ENCODE results near the gene ETV4. TPM values are rescaled to one million over a fixed set of nuclear protein-coding genes. Genes with fewer than 3 reads are reported as not detected.

ETV4 gene
- total RNA-seq, 4 donors from 2014 or later, result 0.22 TPM; not detected in 3

DNA sequence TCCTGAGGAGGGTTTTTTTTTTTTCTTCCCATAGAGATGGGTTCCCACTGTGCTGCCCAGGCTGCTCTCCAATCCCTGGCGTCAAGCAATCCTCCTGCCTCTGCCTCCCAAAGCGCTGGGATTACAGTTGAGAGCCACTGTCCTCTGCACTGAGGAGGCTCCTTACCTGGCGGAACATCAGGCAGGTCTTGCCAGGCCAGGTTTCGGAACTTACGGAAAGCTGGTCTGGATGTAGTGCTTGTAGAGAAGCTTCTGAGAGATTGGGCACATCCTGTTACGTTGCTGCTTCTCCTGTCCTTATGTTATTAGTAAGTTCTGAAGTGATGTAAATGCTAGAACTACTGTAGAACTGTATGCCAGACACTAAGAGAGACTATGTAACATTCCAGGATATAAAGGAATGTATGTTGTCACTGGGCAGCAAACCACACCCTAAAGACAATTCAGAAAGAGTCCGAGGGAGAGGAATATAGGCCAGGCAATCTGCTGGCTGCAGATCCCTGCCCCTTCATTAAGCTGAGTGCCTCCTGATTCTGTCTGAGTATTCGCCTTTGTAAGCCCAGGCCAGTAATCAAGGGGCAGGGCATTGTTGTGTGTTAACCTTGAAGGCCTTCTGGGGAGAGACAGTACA lies 21.1 kb downstream of the ETV4 start:
- TF ChIP-seq, protein P1, sequence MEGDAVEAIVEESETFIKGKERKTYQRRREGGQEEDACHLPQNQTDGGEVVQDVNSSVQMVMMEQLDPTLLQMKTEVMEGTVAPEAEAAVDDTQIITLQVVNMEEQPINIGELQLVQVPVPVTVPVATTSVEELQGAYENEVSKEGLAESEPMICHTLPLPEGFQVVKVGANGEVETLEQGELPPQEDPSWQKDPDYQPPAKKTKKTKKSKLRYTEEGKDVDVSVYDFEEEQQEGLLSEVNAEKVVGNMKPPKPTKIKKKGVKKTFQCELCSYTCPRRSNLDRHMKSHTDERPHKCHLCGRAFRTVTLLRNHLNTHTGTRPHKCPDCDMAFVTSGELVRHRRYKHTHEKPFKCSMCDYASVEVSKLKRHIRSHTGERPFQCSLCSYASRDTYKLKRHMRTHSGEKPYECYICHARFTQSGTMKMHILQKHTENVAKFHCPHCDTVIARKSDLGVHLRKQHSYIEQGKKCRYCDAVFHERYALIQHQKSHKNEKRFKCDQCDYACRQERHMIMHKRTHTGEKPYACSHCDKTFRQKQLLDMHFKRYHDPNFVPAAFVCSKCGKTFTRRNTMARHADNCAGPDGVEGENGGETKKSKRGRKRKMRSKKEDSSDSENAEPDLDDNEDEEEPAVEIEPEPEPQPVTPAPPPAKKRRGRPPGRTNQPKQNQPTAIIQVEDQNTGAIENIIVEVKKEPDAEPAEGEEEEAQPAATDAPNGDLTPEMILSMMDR (IDR thresholded peaks at IDR 0.05; ENCODE audit: low read depth), result no peak

DNA sequence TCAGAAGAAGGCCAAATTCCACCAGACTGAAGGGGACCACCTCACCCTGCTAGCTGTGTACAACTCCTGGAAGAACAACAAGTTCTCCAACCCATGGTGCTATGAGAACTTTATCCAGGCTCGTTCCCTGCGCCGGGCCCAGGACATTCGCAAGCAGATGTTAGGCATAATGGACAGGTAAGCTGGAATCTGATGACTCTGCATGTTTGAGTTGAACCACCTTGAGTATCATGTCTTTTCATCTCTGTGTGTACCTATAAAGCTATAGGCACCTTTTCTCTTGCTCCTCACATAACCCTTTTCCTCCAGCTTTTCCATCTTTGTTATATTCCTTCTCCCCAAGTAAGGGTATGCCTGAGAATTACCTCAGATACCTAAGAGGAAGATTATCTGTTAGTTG lies 24.8 kb downstream of the ETV4 start:
- TF ChIP-seq, protein P1 (IDR thresholded peaks at IDR 0.05; ENCODE audit: low read depth), result no peak

DNA sequence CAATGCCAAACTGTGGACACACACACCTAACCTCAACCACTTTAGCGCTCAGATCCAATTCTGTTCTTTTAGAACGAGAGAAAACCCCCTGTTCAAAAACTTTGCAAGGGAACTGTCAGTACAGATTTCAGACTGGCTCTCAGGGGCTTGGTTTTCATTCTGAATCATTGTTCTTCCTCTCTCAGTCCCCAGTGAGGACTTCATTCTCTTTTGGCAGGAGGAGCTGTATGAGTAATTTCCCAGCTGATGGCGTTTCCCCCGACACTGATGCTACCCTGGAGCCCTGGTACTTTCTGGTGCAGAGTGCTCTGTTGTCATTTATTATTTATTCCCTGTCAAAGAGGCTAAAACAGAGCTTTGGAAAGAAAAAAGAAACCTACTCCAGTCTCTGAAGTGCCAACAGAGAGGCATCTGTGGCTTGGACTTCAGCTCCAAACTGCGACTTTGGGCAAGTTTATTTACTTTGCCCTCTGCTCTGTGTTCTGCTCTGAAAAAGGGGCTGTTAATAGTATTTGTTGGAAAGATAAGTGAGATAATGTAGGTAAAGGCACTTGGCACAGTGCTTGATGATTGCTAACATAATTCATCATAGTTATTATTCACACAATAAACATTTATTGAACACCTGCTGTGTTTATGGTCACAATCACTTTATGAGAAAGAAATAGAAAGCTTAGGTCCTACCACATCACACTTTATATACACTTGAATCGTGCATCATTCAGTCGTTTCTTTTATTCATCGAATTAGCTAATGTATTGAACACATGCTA lies 28.3 kb downstream of the ETV4 start:
- TF ChIP-seq, protein P1 (IDR thresholded peaks at IDR 0.05; ENCODE audit: low read depth), result no peak

DNA sequence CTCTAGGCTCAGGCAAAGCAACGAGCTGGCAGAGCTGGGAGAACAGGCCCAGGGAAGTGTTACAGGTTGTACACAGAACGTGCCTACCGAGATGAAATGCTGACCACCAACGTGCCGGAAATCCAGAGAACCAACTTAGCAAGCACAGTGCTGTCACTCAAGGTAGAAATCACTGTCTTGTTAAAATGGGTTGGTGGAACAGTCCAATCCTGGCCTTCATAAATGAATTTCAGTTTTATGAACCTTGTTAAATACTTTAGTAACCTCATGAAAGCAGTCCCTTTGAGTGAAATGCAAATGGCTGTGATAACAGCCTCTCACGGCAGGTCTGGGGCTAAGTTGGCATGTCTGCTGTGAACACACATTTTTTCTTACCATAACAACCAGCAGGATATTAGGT lies 29.0 kb downstream of the ETV4 start:
- TF ChIP-seq, protein P1 (IDR thresholded peaks at IDR 0.05; ENCODE audit: low read depth), result no peak

DNA sequence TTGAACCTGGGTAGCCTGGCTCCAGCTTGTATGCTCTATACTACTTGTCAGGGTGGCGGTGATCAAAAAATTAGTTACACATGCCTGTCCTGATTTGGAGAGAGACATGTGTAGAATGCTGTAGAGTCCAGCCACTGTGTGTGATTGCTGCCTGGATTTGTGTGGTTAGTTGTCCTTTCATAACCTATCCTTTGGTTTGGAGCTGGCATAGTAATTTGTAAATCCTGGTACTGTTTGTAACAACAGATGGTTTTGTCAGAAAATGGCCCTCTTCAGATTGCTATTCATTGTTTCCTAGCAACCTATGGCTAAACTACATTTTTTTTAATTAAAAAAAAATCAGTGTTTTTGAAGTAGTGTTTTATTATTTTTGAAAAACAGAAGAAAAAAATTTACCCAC lies 30.5 kb downstream of the ETV4 start:
- TF ChIP-seq, protein P1 (IDR thresholded peaks at IDR 0.05; ENCODE audit: low read depth), result no peak

DNA sequence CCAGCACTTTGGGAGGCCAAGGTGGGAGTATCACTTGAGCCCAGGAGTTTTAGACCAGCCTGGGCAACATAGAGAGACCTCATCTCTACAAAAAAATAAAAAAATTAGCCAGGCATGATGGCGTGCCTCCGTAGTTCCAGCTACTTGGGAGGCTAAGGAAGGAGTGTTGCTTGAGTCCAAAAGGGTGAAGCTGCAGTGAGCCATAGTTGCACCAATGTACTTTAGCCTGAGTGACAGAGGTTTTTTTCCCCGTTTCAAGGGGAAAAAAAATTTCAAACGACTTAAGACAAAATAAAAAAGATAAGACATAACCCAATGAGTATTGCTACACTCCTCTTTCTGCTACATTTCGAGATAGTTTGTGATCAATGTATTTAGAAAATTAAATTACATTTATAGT lies 55.5 kb downstream of the ETV4 start:
- TF ChIP-seq, protein P1 (IDR thresholded peaks at IDR 0.05; ENCODE audit: low read depth), result no peak

DNA sequence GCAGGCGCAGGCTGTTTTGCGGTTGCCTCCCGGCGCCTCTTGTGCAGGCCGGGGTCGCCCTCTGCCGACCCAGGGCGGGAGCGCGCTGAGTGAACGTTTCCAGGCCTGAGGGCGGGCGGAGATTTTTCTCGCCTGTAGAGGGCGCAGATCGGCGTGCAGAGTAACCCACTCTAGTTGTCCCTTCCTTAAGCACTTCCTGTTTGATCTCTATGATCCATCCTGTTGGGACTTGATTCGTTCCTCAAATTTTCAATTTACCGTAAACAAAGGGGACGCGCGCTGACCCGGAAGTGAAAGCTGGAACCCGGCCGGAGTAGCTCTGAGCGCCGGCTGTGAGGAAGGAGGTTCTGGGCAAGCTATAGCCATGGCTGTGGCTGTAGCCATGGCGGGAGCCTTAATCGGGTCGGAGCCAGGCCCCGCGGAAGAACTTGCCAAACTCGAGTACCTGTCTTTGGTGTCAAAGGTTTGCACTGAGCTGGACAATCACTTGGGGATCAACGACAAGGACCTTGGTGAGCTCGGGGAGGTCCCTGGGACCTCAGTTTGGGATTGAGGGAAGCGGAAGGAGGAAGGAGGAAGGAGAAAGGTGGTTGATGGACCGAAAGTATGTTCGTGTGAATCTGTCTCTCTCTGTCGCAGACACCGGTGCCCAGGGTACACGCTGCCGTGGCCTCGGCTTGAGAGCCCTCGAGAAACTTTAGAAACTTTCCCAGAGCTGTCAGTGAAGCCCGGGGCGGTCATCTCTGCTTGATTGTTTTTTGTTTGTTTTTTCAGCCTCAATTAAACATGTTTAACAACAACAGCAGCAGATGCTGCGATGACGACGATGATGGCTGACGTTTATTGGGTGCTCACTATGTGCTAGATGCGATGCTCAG lies 62.2 kb downstream of the ETV4 start, which contains the start of gene DHX8:
DHX8 (plus strand) TSS at position 302 of the 878 bp plus-strand sequence; CDS start at position 365, 63 bp downstream.
- TF ChIP-seq, protein P1 (IDR thresholded peaks at IDR 0.05; ENCODE audit: low read depth), result no peak

Measured in subcutaneous adipose tissue (tissue), 4 donors.